GM21528 (cell line): ENCODE measurements around the gene ABTB2.
"Not testable (repeated sequence)": the region's sequence is repeated elsewhere in the genome, so short reads cannot be mapped to it uniquely, and the experiment has no call there.

Experiments used
- ATAC-seq: cut with Tn5 transposase; IDR thresholded peaks from one replicate; pipeline ENCODE4 v1.9.1; 2021; ENCODE audit warnings: mild to moderate bottlenecking, moderate library complexity; ENCODE audit not compliant: unreplicated experiment, low FRiP score

ABTB2 gene

DNA sequence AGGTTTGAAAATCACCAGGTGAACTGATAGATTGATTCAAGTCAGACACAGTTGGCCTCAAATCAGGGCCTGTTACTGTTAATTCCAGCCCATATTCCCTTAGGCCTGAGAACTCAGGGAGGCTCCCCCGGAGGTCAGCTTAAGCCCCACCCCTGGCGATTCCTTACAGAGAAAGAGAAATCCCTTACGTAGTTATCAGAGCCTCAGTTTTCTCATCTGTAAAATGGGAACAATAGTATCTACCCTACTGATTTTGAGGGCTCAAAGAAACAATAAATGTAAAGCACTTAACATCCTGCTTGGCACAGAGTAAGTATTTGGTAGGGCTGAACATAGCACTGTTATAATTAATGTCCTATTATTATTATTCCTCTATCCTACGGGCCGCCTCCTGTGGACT, 158.3 kb downstream of the ABTB2 start:
- no peak for ATAC-seq

GRCh38 chr11:34198523-34198922, 159.3 kb downstream of the ABTB2 start:
- ATAC-seq = no peak

DNA sequence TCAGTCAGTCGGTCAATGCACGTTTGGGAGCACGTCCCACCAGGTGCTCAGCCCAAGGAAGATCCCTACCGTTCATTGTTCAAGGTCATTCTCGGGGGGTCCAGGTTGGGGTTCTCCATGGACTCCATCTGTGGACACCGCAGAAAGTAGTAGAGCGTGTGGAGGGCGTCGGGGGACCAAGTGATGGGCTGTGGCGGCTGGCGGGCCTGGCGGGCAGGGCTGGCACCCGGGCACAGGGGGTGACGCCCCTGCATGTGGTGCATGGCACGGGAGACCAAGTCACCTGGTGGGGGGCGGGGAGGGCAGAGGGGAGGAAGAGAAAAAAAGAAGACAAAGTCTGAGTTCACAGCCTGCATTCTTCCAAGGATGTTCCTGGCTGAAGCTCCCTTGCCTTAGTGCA, 160.6 kb downstream of the ABTB2 start:
- no peak for ATAC-seq

DNA sequence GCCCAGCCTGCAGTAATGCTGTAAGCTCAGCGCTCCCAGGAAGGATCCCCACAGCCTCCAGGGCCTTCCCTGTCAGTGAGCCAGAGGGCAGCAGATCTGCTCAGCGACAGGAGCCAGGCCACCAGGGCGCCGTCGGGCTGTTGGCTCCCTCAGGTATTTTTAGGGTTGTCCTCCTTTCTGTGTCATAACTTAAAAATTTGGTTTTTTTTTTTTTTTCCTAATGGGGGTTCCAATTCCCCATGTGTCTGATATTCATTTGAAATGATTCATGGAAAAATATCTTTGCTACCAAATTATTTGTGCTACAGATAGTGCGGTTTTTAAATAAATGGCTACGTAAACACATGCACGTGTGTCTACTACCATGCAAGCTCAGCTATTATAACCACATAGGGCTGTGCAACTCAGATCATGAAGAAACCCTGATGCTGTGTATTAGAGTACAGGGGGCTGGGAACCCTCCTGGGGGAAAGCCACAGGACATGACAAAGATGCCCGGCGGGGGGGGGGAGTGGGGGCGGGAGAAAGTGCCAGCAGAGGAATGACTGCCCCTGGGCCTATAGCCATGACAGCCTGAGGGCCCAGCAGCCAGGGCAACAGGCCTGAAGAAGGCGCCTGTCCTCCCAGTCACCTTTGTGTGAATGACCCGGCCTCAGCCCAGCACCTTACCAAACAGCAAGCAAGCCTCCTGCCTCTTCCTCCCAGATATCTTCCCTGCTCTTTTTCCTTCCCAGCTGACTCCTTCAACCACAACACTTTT, 163.1 kb downstream of the ABTB2 start:
- no peak for ATAC-seq

- no peak for ATAC-seq
Measured at GRCh38 chr11:34192481-34193401, 165.1 kb downstream of the ABTB2 start.

GRCh38 chr11:34191578-34191977, 166.2 kb downstream of the ABTB2 start:
- ATAC-seq = no peak

DNA sequence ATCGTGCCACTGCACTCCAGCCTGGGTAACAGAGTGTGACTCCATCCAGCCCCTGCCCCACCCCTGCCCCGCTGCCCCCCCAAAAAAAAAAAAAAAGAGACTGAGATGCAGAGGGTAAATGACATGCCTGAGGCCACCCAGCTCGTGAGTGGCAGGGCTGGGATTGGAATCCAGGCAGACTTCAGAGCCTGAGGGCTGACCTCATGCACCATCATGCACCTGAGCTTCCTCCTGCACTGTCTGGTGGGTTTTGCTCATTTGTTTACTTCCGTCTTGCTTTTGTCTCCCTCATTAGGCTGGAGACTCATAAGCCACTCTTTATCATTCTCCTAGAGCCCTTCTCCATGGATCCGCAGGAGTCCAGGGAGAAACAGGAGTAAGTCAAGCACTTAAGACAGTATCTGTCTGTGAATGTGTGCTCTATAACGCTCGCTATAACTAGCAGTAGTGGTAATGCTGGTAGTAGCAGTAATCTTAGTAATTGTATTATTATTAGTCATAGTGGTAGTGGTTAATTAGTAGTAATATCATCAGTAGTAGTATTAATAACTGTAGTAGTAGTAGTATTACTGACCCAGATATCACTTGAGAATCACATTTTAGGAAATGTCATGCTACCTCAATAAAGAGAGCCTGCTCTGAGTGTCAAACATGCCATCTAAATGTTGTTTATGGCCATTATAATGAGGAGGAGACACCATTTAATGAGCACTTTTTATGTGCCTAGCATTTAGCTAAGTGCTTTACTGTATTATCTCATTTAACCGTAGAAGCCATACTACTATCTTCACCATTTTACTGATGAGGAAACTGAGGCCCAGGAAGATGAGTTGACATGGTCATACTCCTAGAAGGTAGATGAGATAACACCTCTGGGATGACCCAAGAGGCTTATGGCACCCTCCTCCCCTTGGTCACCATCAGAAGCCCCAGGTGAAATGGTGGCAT, 167.3 kb downstream of the ABTB2 start:
- no peak for ATAC-seq

DNA sequence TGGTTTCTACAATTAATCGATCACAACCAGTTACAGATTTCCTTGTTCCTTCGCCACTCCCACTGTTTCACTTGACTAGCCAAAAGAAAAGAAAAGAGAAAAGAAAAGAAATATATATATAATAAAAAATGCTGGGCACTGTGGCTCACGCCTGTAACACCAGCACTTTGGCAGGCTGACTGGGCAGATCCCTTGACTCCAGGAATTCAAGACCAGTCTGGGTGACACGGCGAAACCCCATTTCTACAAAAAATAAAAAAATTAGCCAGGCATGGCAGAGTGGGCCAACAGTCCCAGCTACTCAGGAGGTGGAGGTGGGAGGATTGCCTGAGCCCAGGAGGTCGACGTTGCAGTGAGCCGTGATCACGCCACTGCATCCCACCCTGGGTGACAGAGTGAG, 168.6 kb downstream of the ABTB2 start:
- ATAC-seq = no peak

GRCh38 chr11:34188181-34188580, 169.6 kb downstream of the ABTB2 start:
- ATAC-seq = no peak

- ATAC-seq = no peak
Measured at GRCh38 chr11:34185926-34186841, 171.6 kb downstream of the ABTB2 start.

GRCh38 chr11:34184505-34185015, 173.2 kb downstream of the ABTB2 start:
- ATAC-seq = no peak

- ATAC-seq = no peak
Measured at GRCh38 chr11:34183848-34184391, 173.9 kb downstream of the ABTB2 start.

DNA sequence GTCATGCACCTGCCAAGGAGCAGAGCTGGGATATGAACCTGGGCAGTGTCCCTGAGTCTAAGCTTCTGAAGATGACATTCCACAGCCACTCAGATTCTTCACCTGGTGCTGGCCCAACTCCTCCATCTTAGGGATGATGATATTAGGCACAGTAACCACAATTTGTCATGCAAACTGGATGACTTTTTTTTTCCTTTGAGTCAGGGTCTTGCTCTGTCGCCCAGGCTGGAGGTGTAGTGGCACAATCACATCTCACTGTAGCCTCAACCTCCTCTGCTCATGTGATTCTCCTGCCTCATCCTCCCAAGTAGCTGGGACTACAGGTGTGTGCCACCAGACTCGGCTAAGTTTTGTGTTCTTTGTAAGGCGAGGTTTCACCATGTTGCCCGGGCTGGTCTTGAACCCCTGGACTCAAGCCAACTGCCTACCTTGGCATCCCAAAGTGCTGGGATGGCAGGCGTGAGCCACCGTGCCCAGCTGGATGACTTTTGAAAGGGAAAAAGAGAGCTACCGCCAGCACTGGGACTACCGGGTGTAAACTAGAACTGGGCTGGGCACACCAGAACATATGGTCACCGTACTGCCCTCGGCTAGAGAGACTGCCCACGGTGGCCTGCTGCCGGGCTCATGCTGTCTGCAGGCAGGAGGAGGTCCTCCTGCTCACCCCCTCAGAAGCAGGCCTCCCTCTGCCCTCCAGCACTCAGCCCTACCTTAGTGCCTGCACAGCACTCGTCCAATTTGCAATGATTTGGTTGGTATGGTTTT, 174.7 kb downstream of the ABTB2 start:
- ATAC-seq = no peak

GRCh38 chr11:34182425-34182824, 175.4 kb downstream of the ABTB2 start:
- ATAC-seq = no peak

- ATAC-seq = no peak
Measured at GRCh38 chr11:34181856-34182405, 175.9 kb downstream of the ABTB2 start.

GRCh38 chr11:34181251-34181650, 176.6 kb downstream of the ABTB2 start:
- no peak for ATAC-seq

GRCh38 chr11:34180814-34181165, 177.0 kb downstream of the ABTB2 start:
- ATAC-seq = not testable (repeated sequence)
